HEK293T (cell line): ENCODE measurements around the gene CRADD.

Experiments
- BHLHE40 ChIP-seq: fragments of 450-650 bp; IDR thresholded peaks from 2 replicates; pipeline ENCODE4 v1.6.1; 2016; ENCODE audit warnings: mild to moderate bottlenecking, moderate library complexity, borderline replicate concordance
- ELF4 ChIP-seq: fragments of 450-650 bp; IDR thresholded peaks from 2 replicates; pipeline ENCODE4 v1.6.1; 2017; ENCODE audit warnings: antibody characterized with exemption
- FOXK2 ChIP-seq: fragments of 450-650 bp; IDR thresholded peaks from 2 replicates; pipeline ENCODE4 v1.6.1; 2016; ENCODE audit warnings: mild to moderate bottlenecking
- FOXM1 ChIP-seq: fragments of 450-650 bp; IDR thresholded peaks from 2 replicates; pipeline ENCODE4 v1.6.1; 2017; ENCODE audit warnings: mild to moderate bottlenecking, borderline replicate concordance
- SP1 ChIP-seq: fragments of 450-650 bp; IDR thresholded peaks from 2 replicates; pipeline ENCODE4 v1.6.1; 2017
- SUZ12 ChIP-seq: fragments of 450-650 bp; IDR thresholded peaks from 2 replicates; pipeline ENCODE4 v1.6.1; 2016; ENCODE audit warnings: mild to moderate bottlenecking
- TF ChIP-seq, protein P1 (sequence below): fragments of 450-650 bp; IDR thresholded peaks from 2 replicates; pipeline ENCODE4 v1.6.1; 2016

DNA sequence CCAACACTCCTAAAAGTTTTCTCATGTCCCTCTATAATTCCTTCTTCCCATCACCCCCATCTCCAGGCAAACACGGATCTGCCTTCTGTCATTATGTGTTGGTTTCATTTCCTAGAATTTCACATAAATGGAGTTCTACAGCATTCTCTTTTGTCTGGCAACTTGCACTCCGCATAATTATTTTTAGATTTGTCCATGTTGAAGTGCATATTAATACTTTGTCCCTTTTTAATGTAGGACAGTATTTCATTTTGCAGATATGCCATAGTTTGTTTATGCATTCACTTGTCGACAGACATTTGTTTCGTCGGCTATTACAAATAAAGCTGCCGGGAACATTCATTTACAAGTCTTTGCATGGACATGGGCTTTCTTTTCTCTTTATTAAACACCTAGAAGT, 150.0 kb downstream of the CRADD start:
- TF ChIP-seq SP1 (no peak), BHLHE40 (no peak), ELF4 (no peak), FOXM1 (no peak), FOXK2 (no peak), SUZ12 (no peak)
- TF ChIP-seq, protein P1, sequence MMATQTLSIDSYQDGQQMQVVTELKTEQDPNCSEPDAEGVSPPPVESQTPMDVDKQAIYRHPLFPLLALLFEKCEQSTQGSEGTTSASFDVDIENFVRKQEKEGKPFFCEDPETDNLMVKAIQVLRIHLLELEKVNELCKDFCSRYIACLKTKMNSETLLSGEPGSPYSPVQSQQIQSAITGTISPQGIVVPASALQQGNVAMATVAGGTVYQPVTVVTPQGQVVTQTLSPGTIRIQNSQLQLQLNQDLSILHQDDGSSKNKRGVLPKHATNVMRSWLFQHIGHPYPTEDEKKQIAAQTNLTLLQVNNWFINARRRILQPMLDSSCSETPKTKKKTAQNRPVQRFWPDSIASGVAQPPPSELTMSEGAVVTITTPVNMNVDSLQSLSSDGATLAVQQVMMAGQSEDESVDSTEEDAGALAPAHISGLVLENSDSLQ, result no peak
